ENCODE data around the gene FURIN.
A peak's percentile ranks its signal among the peaks of the same experiment; 100 is the strongest.

The FURIN gene

GRCh38 chr15:90901175-90902039, 33.0 kb downstream of the FURIN start:
- H3K9ac ChIP-seq (ENCODE audit: low read length): peak overlapping the region; percentile 34
- WGBS (ENCODE audit: extremely low coverage, insufficient coverage, low lambda C conversion rate): no CpG with 5 or more reads among the region's 14 CpGs

GRCh38 chr15:90902040-90902839, 33.9 kb downstream of the FURIN start:
- DNase-seq: peak; percentile 84
- Histone ChIP-seq H3K4ac (ENCODE audit: low read depth, low read length) (no peak overlapping the region), H2BK15ac (replicated peaks; ENCODE audit: low read depth) (no peak overlapping the region), H2BK5ac (ENCODE audit: low read length) (no peak overlapping the region), H3K4me3 (ENCODE audit: low read length) (peak overlapping the region; percentile 69), H4K5ac (ENCODE audit: low read length) (no peak overlapping the region), H3K23ac (ENCODE audit: low read length) (no peak overlapping the region), H4K8ac (ENCODE audit: low read depth, low read length) (no peak overlapping the region), H3K4me2 (ENCODE audit: low read length) (peak overlapping the region; percentile 92), H3K27ac (ENCODE audit: low read depth, low read length) (peak overlapping the region; percentile 33), H2AK5ac (ENCODE audit: low read length) (no peak overlapping the region), H3K18ac (ENCODE audit: low read length) (peak overlapping the region; percentile 70), H3K56ac (ENCODE audit: low read length) (peak overlapping the region; percentile 88), H3K9ac (ENCODE audit: low read length) (peak overlapping the region; percentile 89), H3K79me2 (ENCODE audit: control insufficient read depth, insufficient read depth, low read length) (no peaks in the 10 kb centered on the region), H2BK120ac (ENCODE audit: low read depth, low read length) (no peak overlapping the region), H3K79me1 (ENCODE audit: low read length) (no peaks in the 10 kb centered on the region), H3K27me3 (ENCODE audit: insufficient read depth, low read length, poor library complexity) (no peaks in the 10 kb centered on the region), H3K4me1 (ENCODE audit: control insufficient read depth, low read depth, low read length) (no peaks in the 10 kb centered on the region), H3K36me3 (ENCODE audit: control insufficient read depth, insufficient read depth, low read length) (no peaks in the 10 kb centered on the region)
- no CpG with 5 or more reads among the region's 71 CpGs for WGBS (ENCODE audit: extremely low coverage, insufficient coverage, low lambda C conversion rate)

More at GRCh38 chr15:90901175-90902039, 33.0 kb downstream of the FURIN start:
- Histone ChIP-seq H3K4ac (ENCODE audit: low read depth, low read length) (no peak overlapping the region), H3K79me2 (ENCODE audit: control insufficient read depth, insufficient read depth, low read length) (no peaks in the 10 kb centered on the region), H3K79me1 (ENCODE audit: low read length) (no peaks in the 10 kb centered on the region), H2AK5ac (ENCODE audit: low read length) (no peak overlapping the region), H3K18ac (ENCODE audit: low read length) (no peak overlapping the region), H3K36me3 (ENCODE audit: control insufficient read depth, insufficient read depth, low read length) (no peaks in the 10 kb centered on the region), H2BK15ac (replicated peaks; ENCODE audit: low read depth) (no peak overlapping the region), H2BK5ac (ENCODE audit: low read length) (no peak overlapping the region), H4K5ac (ENCODE audit: low read length) (no peak overlapping the region), H3K23ac (ENCODE audit: low read length) (no peak overlapping the region), H3K27me3 (ENCODE audit: insufficient read depth, low read length, poor library complexity) (no peaks in the 10 kb centered on the region), H2BK120ac (ENCODE audit: low read depth, low read length) (no peak overlapping the region), H3K4me2 (ENCODE audit: low read length) (no peak overlapping the region), H3K4me3 (ENCODE audit: low read length) (no peak overlapping the region), H3K56ac (ENCODE audit: low read length) (no peak overlapping the region), H3K4me1 (ENCODE audit: control insufficient read depth, low read depth, low read length) (no peaks in the 10 kb centered on the region), H3K27ac (ENCODE audit: low read depth, low read length) (no peak overlapping the region), H4K8ac (ENCODE audit: low read depth, low read length) (no peak overlapping the region)
- DNase-seq: peak; percentile 23

- Histone ChIP-seq H3K4ac (ENCODE audit: low read depth, low read length) (no peak within 1 kb of the TSS), H3K36me3 (ENCODE audit: control insufficient read depth, insufficient read depth, low read length) (no peaks in the 10 kb centered on the region), H3K4me1 (ENCODE audit: control insufficient read depth, low read depth, low read length) (no peaks in the 10 kb centered on the region), H3K79me1 (ENCODE audit: low read length) (no peaks in the 10 kb centered on the region), H2AK5ac (ENCODE audit: low read length) (no peak within 1 kb of the TSS), H3K56ac (ENCODE audit: low read length) (peak within 1 kb of the TSS; percentile 88), H3K4me2 (ENCODE audit: low read length) (peak within 1 kb of the TSS; percentile 94), H2BK15ac (replicated peaks; ENCODE audit: low read depth) (no peak within 1 kb of the TSS), H3K27ac (ENCODE audit: low read depth, low read length) (peak within 1 kb of the TSS; percentile 33), H3K9ac (ENCODE audit: low read length) (peak within 1 kb of the TSS; percentile 89), H2BK120ac (ENCODE audit: low read depth, low read length) (no peak within 1 kb of the TSS), H3K23ac (ENCODE audit: low read length) (peak within 1 kb of the TSS; percentile 19), H3K18ac (ENCODE audit: low read length) (peak within 1 kb of the TSS; percentile 70), H4K5ac (ENCODE audit: low read length) (no peak within 1 kb of the TSS), H2BK5ac (ENCODE audit: low read length) (no peak within 1 kb of the TSS), H3K79me2 (ENCODE audit: control insufficient read depth, insufficient read depth, low read length) (no peaks in the 10 kb centered on the region), H3K27me3 (ENCODE audit: insufficient read depth, low read length, poor library complexity) (no peaks in the 10 kb centered on the region), H3K4me3 (ENCODE audit: low read length) (peak within 1 kb of the TSS; percentile 69), H4K8ac (ENCODE audit: low read depth, low read length) (no peak within 1 kb of the TSS)
- WGBS (ENCODE audit: extremely low coverage, insufficient coverage, low lambda C conversion rate): no CpG with 5 or more reads among the region's 81 CpGs
- peak; percentile 74 for DNase-seq
Measured at GRCh38 chr15:90902840-90903732, 34.7 kb downstream of the FURIN start, which contains the start of gene MAN2A2. TSS of gene MAN2A2 (plus strand) at chr15:90903302. CDS start at chr15:90904208, 906 bp downstream.

- Histone ChIP-seq H3K27me3 (ENCODE audit: insufficient read depth, low read length, poor library complexity) (no peaks in the 10 kb centered on the region), H4K8ac (ENCODE audit: low read depth, low read length) (no peak overlapping the region), H3K4me2 (ENCODE audit: low read length) (peak overlapping the region; percentile 94), H4K5ac (ENCODE audit: low read length) (no peak overlapping the region), H3K4me1 (ENCODE audit: control insufficient read depth, low read depth, low read length) (no peaks in the 10 kb centered on the region), H3K79me2 (ENCODE audit: control insufficient read depth, insufficient read depth, low read length) (no peaks in the 10 kb centered on the region), H2AK5ac (ENCODE audit: low read length) (no peak overlapping the region), H3K4me3 (ENCODE audit: low read length) (no peak overlapping the region), H3K79me1 (ENCODE audit: low read length) (no peaks in the 10 kb centered on the region), H3K56ac (ENCODE audit: low read length) (no peak overlapping the region), H2BK15ac (replicated peaks; ENCODE audit: low read depth) (no peak overlapping the region), H3K27ac (ENCODE audit: low read depth, low read length) (no peak overlapping the region), H3K9ac (ENCODE audit: low read length) (no peak overlapping the region), H2BK5ac (ENCODE audit: low read length) (no peak overlapping the region), H3K23ac (ENCODE audit: low read length) (no peak overlapping the region), H3K36me3 (ENCODE audit: control insufficient read depth, insufficient read depth, low read length) (no peaks in the 10 kb centered on the region), H3K18ac (ENCODE audit: low read length) (no peak overlapping the region), H2BK120ac (ENCODE audit: low read depth, low read length) (no peak overlapping the region), H3K4ac (ENCODE audit: low read depth, low read length) (no peak overlapping the region)
- peak; percentile 82 for DNase-seq
- WGBS (ENCODE audit: extremely low coverage, insufficient coverage, low lambda C conversion rate): no CpG with 5 or more reads among the region's 18 CpGs
Measured at GRCh38 chr15:90903733-90904536, 35.5 kb downstream of the FURIN start.

- H3K27ac ChIP-seq (ENCODE audit: low read depth, low read length): no peak overlapping the region
- no peaks in the 10 kb centered on the region for H3K4me1 ChIP-seq (ENCODE audit: control insufficient read depth, low read depth, low read length)
- no peak overlapping the region for H2AK5ac ChIP-seq (ENCODE audit: low read length)
- no peaks in the 10 kb centered on the region for H3K27me3 ChIP-seq (ENCODE audit: insufficient read depth, low read length, poor library complexity)
- no peak overlapping the region for H3K4ac ChIP-seq (ENCODE audit: low read depth, low read length)
- H2BK15ac ChIP-seq (replicated peaks; ENCODE audit: low read depth): no peak overlapping the region
- no peak overlapping the region for H3K4me2 ChIP-seq (ENCODE audit: low read length)
- H3K23ac ChIP-seq (ENCODE audit: low read length): no peak overlapping the region
- no peak overlapping the region for H3K18ac ChIP-seq (ENCODE audit: low read length)
- no peaks in the 10 kb centered on the region for H3K79me2 ChIP-seq (ENCODE audit: control insufficient read depth, insufficient read depth, low read length)
- H3K36me3 ChIP-seq (ENCODE audit: control insufficient read depth, insufficient read depth, low read length): no peaks in the 10 kb centered on the region
- no peak overlapping the region for H3K4me3 ChIP-seq (ENCODE audit: low read length)
- H4K5ac ChIP-seq (ENCODE audit: low read length): no peak overlapping the region
- H2BK120ac ChIP-seq (ENCODE audit: low read depth, low read length): no peak overlapping the region
- no peak overlapping the region for H2BK5ac ChIP-seq (ENCODE audit: low read length)
- no peak for DNase-seq
- no peak overlapping the region for H3K56ac ChIP-seq (ENCODE audit: low read length)
- H4K8ac ChIP-seq (ENCODE audit: low read depth, low read length): no peak overlapping the region
- no CpG with 5 or more reads among the region's 9 CpGs for WGBS (ENCODE audit: extremely low coverage, insufficient coverage, low lambda C conversion rate)
- H3K79me1 ChIP-seq (ENCODE audit: low read length): no peaks in the 10 kb centered on the region
- no peak overlapping the region for H3K9ac ChIP-seq (ENCODE audit: low read length)
Measured at GRCh38 chr15:90904746-90905145, 36.4 kb downstream of the FURIN start.

Data from mesendoderm (in vitro differentiated cells).